Testis (tissue), 3 donors: ENCODE results near the gene RAPGEF6. TPM values are rescaled to one million over a fixed set of nuclear protein-coding genes. Genes with fewer than 3 reads are reported as not detected.

Experiments
- DNase-seq: peaks from one replicate; pipeline ENCODE4 v3.0.0-alpha.2; 2019
- H3K27ac ChIP-seq, 2 donors: fragments of 200-600 bp; sonication (generic); one replicate each; pipeline ENCODE4 v1.5.1; 2019
- H3K27me3 ChIP-seq: fragments of 200-600 bp; sonication (generic); one replicate; pipeline ENCODE4 v1.5.1; 2019
- H3K36me3 ChIP-seq: fragments of 200-600 bp; sonication (generic); one replicate; pipeline ENCODE4 v1.5.1; 2017; ENCODE audit warnings: low read depth; ENCODE audit errors: missing control alignments
- H3K4me1 ChIP-seq: fragments of 200-600 bp; sonication (generic); one replicate; pipeline ENCODE4 v1.5.1; 2019
- H3K4me3 ChIP-seq, 2 donors: fragments of 200-600 bp; sonication (generic); one replicate each; pipeline ENCODE4 v1.5.1; 2017 to 2019
- H3K9me3 ChIP-seq: fragments of 200-600 bp; sonication (generic); one replicate; pipeline ENCODE4 v1.5.1; 2017
- CTCF ChIP-seq, 3 experiments: fragments of 450-650 bp in 2 of 3; fragments of 200-600 bp in 1 of 3; sonication (generic) in 1 of 3; IDR thresholded peaks; one replicate each; pipeline ENCODE4 v1.5.1; 2016 to 2019; ENCODE audit warnings: antibody characterized with exemption in 3 of 3, mild to moderate bottlenecking in 2 of 3, moderate library complexity in 1 of 3
- POLR2A ChIP-seq: fragments of 450-650 bp; IDR thresholded peaks from one replicate; pipeline ENCODE4 v1.6.1; 2017; ENCODE audit warnings: antibody characterized with exemption, mild to moderate bottlenecking, moderate library complexity
- WGBS, 2 donors: methylation state at CpG; one replicate each; pipeline ENCODE4 v1.1.5; 2018; 5-methylcytosine and 5-hydroxymethylcytosine counted together
- intact Hi-C: fragments of 100-400 bp; cut with DNase I; formaldehyde crosslinking; loops from one replicate; pipeline ENCODE4 v1.15.1; 2023; ENCODE audit warnings: low total_unique reads
- polyA plus RNA-seq: library from polyadenylated mRNA; stranded (reverse); fragments of 350-450 nt; fragmentation: Illumina TruSeq; extraction: RNeasy Lipid Tissue Mini Kit (QIAGEN cat#74804); gene quantifications from one replicate; pipeline ENCODE4 v1.2.3, GENCODE V29; 2014; ENCODE audit warnings: low read depth, low replicate concordance; ENCODE audit not compliant: insufficient read depth
- total RNA-seq, 2 donors: library from RNA; depleted of rRNA; stranded (reverse); fragments of >200 nt; gene quantifications; one replicate each; pipeline ENCODE4 v1.2.3, GENCODE V29; 2016

RAPGEF6 gene
- total and polyA plus RNA-seq, 3 donors from 2014 or later, result 27.6 to 59.0 (median 40.1) TPM

GRCh38 chr5:131513780-131514179, 121.2 kb downstream of the RAPGEF6 start:
- Histone ChIP-seq H3K36me3 (no peaks in the 10 kb centered on the region), H3K4me1 (no peaks in the 10 kb centered on the region), H3K9me3 (no peaks in the 10 kb centered on the region), H3K27ac (no peak overlapping the region), H3K27me3 (no peaks in the 10 kb centered on the region), H3K4me3 (no peak overlapping the region)
- WGBS, 2 donors, result 87 to 92% methylated on average over 6 of the region's 6 CpGs
- DNase-seq, result no peak
- intact Hi-C loops, result no loop called here
- no peak for TF ChIP-seq POLR2A
- TF ChIP-seq CTCF (IDR thresholded peaks at IDR 0.05), result no peak

GRCh38 chr5:131511934-131512333, 123.1 kb downstream of the RAPGEF6 start:
- Histone ChIP-seq H3K27ac (no peak overlapping the region), H3K4me1 (no peaks in the 10 kb centered on the region), H3K36me3 (no peaks in the 10 kb centered on the region), H3K9me3 (no peaks in the 10 kb centered on the region), H3K27me3 (no peaks in the 10 kb centered on the region), H3K4me3 (no peak overlapping the region)
- WGBS, 2 donors, result 90 to 94% methylated on average over 5 of the region's 5 CpGs
- intact Hi-C loops, result no loop called here
- TF ChIP-seq CTCF (IDR thresholded peaks at IDR 0.05) (no peak), POLR2A (no peak)
- DNase-seq, result no peak

- H3K4me3 ChIP-seq, result no peak overlapping the region
- no peaks in the 10 kb centered on the region for H3K36me3 ChIP-seq
- intact Hi-C loops, result no loop called here
- H3K27ac ChIP-seq, result no peak overlapping the region
- no peaks in the 10 kb centered on the region for H3K9me3 ChIP-seq
- DNase-seq, result no peak
- no peaks in the 10 kb centered on the region for H3K27me3 ChIP-seq
- H3K4me1 ChIP-seq, result no peaks in the 10 kb centered on the region
- TF ChIP-seq POLR2A (no peak), CTCF (IDR thresholded peaks at IDR 0.05) (no peak)
Measured at GRCh38 chr5:131509801-131510200, 125.2 kb downstream of the RAPGEF6 start.

- Histone ChIP-seq H3K36me3 (no peaks in the 10 kb centered on the region), H3K27ac (no peak overlapping the region), H3K27me3 (no peaks in the 10 kb centered on the region), H3K4me3 (no peak overlapping the region), H3K9me3 (no peaks in the 10 kb centered on the region), H3K4me1 (no peaks in the 10 kb centered on the region)
- no peak for DNase-seq
- WGBS, 2 donors, result 77 to 83% methylated on average over 1 of the region's 1 CpG
- intact Hi-C loops, result no loop called here
- no peak for TF ChIP-seq CTCF (IDR thresholded peaks at IDR 0.05)
- TF ChIP-seq POLR2A, result no peak
Measured at GRCh38 chr5:131505237-131505908, 129.7 kb downstream of the RAPGEF6 start.

GRCh38 chr5:131496400-131496713, 138.7 kb downstream of the RAPGEF6 start:
- 83 to 86% methylated on average over 1 of the region's 1 CpG for WGBS, 2 donors
- no peak for DNase-seq
- Histone ChIP-seq H3K9me3 (no peaks in the 10 kb centered on the region), H3K27me3 (no peaks in the 10 kb centered on the region), H3K36me3 (no peaks in the 10 kb centered on the region), H3K27ac (no peak overlapping the region), H3K4me3 (no peak overlapping the region), H3K4me1 (no peaks in the 10 kb centered on the region)
- no peak for TF ChIP-seq POLR2A
- TF ChIP-seq CTCF (IDR thresholded peaks at IDR 0.05), result no peak
- intact Hi-C loops, result no loop called here
